Activated CD4-positive, alpha-beta T cell treated with anti-CD3 and anti-CD28 coated beads for 4 hours (primary cell): Measurements from ENCODE around the gene NANOGP8.
"Not testable (repeated sequence)": the region's sequence is repeated elsewhere in the genome, so short reads cannot be mapped to it uniquely, and the experiment has no call there.

Experiments
- DNase-seq, 2 donors: peaks; one replicate each; pipeline ENCODE4 v3.0.0-alpha.2; 2020

The NANOGP8 gene

DNA sequence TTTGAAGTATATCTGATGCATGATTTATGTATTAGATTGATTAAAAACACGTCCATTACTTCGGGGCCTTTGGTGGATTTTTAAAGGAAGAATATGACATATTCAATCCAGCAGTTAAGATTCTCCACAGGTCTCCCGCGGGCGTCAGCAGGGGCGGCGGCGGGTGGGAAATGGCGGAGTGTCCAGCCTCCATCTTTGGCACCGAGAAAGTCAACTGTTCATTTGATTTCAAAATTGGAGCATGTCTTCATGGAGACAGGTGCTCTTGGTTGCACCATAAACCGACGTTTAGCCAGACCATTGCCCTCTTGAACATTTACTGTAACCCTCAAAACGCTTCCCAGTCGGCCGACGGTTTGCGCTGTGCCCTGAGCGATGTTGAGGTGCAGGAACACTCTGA, 7.2 kb upstream of the NANOGP8 start:
- DNase-seq, result no peak

DNA sequence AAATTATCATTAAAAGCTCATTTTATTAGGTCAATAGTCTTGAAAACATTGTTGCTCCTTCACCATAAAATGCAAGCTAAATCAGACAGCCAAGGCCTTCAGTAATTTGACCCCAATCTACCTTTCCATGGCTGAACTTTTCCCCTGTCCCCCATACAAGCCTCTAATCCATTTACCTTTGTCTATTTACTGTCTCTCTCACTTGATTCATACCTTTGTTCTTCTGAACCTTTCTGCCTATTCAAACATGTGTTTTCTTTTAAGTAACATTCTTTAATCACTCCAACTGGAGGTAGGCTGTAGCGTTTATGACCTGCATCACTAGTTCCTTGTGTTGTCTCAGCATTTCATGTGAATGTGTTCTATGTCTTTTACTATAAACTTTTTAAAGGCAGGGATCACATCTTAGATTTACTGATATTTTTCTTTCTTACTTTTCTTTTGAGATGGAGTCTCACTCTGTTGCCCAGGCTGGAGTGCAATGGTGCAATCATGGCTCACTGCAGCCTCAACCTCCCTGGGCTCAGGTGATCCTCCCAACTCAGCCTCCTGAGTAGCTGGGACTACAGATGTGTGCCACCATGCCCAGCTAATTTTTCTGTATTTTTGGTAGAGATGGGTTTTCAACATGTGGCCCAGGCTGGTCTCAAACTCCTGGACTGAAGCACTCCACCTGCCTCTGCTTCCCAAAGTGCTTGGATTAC, 5.2 kb upstream of the NANOGP8 start:
- no peak for DNase-seq

DNA sequence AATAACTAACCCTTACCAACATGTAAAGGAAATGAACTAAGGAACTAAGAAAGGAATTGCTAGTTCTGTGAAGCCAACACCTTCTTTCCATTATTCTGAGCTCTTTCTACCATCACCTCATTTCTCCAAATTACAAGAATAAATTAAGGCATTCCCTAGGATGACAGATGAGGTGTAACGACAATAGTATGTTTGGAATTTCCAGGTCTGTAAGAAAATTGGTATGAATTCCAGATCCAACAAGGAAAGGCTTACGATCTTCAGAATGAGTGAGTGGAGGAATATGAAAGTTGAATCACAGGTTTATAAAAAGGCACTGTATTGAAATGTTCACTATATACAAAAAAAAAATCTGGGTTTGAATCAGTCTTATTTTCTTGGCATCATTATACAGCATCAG, 4.5 kb upstream of the NANOGP8 start:
- no peak for DNase-seq

DNA sequence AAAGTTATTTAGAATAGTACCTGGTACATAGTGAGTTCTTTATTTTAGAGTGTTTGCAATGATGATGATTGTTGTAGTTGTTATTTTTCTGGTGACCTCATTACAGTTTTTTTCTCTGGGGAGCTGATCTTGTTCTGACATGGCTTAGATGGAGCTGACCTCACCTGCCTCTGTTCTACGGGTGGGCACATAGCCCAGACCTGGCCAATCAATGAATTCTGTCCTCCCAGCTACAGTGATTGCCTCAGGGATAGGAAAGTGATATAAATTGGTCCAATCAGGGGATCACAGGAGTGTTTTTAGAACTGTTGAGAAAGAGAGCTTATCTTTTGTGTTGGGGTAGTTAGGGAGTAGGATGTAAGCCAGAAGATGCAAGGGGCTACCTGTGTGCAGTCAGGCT, 3.2 kb upstream of the NANOGP8 start:
- DNase-seq, result no peak

DNA sequence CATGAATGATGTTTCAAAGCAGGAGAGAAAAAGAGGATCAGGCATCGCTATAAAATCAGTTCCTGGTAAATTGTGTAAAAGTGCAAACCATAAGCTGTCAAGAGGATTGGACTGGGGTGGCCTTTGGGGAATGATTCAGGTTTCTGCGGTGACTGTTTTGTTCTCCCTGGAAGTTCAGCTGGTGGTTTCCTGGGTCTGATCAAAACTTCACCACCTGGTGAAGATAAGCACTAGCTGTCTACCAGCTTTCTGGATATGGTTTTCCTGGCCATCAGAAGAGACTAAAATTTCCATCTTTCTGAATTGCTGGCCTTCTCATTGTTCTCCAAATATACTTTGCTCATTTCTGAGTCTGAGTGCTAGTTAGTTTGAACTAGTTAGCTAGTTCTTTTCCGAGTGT, 2.7 kb upstream of the NANOGP8 start:
- DNase-seq, result no peak

DNA sequence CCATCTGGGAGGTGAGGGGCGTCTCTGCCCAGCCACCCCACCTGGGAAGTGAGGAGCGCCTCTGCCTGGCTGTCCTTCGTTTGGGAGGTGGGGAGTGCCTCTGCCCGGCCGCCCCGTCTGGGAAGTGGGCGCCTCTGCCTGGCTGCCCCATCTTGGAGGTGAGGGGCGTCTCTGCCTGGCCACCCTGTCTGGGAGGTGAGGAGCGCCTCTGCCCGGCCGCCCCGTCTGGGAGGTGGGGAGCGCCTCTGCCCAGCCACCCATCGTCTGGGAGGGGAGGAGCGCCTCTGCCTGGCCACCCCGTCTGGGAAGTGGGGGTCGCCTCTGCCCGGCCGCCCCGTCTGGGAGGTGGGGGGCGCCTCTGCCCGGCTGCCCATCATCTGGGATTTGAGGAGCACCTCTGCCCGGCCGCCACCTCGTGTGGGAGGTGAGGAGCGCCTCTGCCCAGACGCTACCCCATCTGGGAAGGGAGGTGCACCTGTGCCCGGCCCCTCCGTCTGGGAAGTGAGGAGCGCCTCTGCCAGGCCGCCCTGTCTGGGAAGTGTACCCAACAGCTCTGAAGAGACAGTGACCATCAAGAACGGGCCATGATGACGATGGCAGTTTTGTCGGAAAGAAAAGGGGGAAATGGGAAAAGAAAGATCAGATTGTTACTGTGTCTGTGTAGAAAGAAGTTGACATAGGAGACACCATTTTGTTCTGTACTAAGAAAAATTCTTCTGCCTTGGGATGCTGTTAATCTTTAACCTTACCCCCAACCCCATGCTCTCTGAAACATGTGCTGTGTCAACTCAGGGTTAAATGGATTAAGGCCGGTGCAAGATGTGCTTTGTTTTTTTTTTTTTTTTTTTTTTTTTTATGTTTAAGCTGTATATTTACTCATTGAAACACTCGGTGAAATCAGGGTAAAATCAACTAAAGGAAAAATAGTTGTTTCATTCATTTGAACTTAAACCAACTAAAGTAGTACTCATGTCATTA, 2.4 kb downstream of the NANOGP8 start:
- not testable (repeated sequence) for DNase-seq

DNA sequence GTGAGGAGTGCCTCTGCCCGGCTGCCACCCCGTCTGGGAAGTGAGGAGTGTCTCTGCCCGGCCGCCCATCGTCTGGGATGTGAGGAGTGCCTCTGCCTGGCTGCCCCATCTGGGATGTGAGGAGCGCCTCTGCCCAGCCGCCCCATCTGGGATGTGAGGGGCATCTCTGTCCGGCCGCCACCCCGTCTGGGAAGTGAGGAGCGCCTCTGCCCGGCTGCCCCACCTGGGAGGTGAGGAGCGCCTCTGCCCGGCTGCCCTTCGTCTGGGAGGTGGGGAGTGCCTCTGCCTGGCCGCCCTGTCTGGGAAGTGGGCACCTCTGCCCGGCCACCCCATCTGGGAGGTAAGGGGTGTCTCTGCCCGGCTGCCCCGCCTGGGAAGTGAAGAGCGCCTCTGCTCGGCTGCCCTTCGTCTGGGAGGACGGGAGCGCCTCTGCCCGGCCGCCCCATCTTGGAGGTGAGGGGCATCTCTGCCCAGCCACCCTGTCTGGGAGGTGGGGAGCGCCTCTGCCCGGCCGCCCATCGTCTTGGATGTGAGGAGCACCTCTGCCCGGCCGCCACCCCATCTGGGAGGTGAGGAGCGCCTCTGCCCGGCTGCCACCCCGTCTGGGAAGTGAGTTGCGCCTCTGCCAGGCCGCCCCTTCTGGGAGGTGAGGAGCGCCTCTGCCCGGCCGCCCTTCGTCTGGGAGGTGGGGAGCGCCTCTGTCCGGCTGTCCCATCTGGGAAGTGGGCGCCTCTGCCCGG, 3.3 kb downstream of the NANOGP8 start:
- DNase-seq, result not testable (repeated sequence)

DNA sequence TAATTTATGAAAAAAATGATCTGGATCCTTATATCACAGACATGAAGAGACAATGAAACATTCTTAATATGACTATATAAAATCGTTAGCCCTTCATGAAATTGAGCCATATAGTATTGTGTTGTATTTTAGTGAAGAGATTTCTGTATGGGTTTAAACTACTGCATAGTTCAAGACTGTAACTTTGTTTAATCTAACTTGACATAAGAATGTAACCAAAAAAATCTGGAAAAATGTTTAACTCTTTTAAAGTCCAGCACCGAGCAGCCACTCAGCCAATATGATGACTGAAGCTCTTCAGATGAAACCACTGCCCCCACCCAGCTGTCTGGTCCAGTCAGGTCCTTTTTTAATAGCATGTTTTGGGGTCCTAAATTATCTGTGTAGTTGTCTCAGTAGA, 4.9 kb downstream of the NANOGP8 start:
- DNase-seq, result no peak

DNA sequence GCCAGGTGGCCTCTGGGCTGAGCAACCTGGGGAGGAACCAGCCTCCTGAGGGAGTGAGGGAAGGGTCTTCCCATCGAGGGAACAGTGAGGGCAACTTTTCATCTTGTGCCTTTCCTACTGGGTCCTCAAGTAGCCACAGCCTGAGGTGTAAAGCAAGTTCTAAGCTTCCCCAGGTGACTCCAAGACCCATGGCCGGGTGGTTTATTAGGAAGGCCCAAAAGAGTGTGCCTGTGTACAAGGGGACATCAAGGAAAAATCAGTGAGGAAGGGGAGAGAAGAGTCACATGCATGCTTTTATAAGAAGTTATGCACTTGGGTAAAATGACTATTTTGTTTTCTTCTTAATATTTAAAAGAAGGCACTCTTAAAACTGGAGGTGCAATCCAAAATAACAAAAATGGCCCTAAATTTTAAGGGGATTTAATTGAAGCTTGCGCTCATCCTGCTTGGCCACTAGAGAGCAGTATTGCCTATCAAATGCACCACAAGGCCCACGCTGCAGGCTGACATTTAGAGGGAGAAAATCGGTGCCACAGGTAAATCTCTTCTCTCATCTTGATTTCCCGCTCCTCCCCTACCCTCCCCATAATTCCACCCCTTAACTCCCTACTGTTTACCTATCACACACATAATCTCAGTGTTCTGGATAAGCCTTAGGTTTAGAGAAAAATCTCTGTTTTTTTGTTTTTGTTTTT, 6.7 kb downstream of the NANOGP8 start:
- peak; percentile 8 to 9 for DNase-seq

DNA sequence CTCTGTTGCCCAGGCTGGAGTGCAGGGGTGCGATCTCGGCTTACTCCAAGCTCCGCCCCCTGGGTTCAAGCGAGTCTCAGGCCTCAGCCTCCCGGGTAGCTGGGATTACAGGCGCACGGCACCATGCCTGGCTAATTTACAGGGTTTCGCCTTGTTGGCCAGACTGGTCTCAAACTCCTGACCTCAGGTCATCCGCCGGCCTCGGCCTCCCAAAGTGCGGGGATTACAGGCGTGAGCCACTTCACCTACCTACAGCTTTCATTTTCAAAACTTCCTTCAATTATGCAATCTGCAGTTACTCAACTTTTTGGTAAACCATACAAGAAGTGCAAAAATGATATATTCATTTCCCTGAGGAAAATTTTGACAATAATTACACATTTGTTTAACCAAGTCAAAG, 14.0 kb downstream of the NANOGP8 start:
- no peak for DNase-seq

DNA sequence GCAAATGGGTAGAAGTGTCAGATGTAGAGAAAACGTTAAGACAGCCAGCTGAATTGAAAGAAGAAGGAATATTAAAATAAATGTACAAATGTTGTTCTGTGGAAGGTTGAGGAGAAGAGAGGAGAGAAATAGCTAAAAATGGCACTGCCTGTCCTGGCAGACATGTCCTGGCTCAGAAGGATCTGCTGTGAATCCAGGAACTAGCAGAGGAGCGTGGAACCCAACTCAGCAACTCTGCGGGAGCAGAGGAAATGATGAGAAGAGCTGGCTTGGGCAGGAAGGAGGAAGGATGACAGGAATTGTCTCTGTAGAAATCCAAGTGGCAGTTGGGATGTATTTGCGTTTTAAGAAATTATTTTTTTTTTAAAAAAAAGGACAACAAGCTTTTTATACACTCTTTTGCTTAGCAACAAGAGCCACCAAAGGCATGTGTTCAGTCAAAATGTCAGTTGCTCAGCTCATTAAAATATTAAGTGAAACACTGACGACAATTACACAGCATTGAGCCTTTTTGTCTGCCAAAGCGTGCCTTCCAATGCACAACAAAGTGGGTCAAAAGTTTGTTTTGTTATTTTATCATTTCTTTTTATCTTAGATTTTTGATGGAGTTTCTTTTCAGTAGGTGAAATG, 16.1 kb downstream of the NANOGP8 start:
- DNase-seq, result no peak

DNA sequence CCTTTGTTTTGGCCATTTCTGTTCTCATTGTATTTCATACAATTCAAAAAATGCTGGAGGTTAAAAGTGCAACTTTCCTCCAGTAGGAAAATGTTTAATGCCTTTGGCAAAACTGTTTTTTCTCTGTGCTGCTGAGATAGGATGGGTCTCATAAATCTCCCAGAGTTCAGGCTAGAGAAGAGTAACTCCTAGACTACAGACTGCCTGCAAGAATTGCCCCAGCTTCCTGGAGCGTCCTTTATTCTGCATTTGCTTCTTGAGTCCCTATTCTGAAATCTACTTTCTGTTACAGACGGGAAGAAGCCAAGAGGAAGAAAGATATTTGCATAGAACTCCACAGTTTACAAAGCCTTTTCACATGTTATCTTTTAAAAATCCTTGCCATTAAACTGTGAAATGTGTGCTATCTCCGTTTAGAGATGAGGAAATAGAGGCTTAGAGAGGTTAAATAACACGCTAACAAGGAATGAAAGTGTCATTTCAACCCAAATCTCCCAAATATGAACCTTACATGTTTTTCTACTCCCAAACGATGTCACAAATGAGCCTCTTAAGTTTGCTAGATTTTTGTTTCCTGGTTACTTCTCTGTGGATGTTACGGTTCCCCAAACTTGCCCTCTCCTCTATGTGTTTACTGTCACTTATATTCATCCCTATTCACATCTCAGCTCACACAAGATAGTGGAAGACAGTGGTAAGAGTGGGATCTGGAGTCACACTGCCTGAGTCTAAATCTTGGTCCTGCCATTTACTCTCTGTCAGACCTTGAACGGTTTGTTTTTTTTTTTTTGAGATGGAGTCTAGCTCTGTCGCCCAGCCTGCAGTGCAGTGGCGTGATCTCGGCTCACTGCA, 17.4 kb downstream of the NANOGP8 start:
- no peak for DNase-seq

DNA sequence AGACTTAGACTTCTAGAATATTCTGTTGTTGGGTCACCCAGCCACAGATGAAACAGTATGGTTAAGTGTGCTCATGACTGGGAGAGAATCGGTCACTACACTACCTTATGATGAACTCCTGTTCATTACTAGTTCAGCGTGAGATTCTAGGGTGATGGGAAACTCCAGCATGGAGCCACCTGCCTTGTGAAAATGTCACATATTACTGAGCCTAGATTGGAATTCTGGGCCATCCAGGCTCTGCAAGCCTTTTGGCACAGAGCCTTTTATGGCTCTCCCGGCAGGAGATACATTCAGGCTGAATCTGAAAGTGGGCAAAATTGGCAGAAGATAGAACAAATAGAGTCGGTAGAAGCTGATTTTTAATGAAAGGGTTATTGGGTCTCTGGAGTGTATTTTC, 19.0 kb downstream of the NANOGP8 start:
- no peak for DNase-seq

DNA sequence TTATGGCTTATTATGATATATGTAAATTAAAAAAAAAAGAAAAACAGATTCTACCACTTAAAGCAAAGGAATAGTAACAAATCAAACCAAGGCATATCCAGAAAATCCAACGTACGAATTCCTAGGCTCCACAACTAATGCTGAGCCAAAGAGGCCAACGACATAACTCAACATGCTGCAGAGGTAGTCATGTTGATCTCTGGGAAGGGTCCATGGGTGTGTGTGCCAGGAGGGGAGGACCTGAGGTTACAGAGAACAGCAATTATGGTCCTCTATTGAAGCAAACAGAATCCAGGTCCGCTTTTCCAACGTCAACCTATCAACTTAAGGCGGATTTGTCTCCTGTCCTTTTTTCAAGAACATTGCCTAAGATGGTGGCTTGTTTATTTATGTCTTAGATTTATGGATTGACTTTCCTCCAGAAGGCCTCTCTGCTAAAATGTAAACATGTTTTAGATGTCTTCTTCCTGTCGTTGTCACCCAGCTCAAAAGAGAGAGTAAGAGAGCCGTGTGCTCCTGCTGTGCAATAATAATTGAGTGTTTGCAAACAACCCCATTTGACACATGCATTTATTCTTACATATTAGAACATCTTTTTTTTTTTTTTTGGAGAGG, 20.4 kb downstream of the NANOGP8 start:
- DNase-seq, result no peak

DNA sequence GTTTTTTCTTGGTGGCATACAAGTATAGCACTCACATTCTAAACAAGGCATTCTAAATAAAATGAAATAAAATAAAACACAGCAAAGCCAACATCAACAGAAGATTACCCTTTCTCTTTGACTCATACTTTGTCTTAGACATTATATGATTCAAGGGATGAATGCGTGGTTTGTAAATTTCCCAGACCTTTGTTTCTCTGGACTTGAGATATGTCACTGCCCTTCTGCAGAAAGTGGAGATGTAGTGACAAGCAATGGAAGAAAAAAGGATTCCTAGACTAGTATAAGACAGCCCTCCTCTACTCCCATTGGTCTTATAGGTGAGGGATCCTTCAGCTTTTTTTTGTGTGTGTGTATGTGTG, 22.4 kb downstream of the NANOGP8 start:
- DNase-seq, result no peak

DNA sequence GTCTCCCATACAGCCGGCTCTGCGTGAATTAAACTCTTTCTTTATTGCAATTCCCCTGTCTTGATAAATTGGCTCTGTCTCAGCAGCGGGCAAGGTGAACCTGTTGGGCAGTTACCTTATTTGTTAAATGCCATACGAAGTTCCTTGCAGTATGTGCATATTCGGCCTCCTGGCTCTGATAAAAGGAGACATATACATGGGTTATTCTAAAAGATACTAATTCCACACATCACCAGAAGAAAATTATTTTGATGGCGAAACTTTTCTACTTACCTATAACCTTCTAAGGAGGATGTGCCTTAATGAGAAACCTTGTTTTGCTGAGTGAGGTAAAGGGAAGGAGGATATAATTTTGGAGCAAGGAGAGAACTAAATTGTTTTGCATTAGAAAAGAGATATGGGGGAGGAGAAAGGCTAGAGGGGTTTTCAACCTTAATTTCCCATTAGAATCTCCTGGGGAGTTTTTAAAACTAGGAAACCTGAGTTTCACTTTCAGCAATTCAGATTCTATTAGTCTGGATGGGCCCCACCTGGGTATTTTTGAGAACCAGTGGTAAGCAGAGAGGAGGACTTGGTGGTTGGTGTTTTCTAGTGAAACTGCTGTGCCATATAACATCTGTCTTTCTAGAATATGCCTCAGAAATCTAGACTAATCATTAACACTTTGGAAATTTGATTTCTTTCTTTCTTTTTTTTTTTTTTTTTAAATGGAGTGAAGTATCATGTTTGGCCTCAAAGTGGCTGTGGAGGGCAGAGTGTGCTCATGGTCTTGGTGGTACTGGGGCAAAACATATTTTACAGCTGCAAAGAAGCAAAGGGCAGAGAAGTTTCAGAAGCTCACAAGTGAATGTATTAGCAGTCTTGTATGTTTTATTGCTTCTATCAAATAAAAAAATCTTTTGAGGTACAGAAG, 23.0 kb downstream of the NANOGP8 start:
- no peak for DNase-seq

DNA sequence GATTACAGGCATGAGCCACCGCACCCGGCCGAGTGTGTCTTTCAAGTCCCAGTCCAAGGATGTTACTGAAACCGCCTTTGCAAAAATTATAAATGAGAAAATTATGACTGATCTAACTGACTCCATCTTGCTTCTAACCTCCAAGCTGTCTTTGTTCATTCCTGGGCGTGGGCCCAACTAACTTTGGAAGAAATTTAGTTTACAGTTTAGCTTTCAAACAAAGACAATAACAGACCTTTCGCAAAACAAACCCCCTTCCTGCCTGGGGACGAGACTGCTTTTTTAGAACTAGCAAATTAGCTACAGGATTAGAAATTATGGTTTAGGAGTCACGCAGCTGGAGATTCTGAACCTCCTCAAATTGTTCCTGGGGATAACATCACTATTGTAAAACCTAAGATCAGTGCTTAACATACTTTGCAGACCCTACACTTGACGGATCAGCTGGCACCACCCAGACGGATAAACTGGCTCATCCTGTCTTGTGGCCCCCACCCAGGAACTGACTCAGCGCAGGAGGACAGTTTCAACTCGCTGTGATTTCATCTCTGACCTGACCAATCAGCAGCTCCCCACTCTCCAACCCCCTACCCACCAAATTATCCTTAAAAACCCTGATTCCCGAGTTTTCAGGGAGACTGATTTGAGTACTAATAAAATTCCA, 23.8 kb downstream of the NANOGP8 start:
- no peak for DNase-seq

DNA sequence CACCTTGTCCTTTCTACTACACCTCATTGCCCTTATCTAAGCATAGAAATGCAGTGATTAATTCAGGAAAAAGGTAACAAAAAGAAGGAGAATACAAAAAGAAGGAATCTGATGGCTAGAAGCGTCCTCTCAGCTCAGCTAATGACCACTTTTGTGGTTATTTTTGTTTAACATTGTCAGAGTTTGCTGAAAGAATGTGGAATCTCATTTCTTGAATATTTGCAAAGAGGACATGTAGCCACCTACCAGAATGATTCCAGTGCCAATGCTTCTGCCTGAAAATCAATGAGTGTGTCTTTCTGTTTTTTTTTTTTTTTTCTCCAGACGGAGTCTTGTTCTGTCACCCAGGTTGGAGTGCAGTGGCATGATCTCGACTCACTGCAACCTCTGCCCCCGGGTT, 24.5 kb downstream of the NANOGP8 start:
- DNase-seq, result no peak

DNA sequence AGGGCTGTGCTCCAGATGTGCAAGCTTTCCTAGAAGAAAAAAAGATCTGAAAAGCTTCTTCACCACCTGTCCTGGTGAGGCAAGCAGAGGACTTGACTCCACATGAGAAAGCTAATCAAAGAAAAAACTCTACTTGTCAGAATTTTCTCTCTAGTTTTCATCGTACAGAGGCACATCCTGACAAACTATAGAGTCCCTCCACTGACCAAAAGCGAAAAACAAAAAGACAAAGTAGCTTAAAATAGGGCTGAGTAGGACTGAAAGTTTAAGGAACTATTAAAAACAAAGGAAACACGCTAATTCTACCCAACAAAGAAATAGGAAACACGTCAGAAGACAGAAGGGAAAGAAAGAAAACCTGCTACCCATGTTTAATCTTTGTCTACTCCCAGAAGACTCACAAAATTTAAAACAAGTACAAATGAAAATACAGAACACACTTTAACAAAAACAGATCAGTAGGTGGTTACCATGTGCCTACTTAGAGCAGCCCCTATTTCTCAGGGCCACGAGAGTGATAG, 26.5 kb downstream of the NANOGP8 start:
- no peak for DNase-seq
